CD4-positive, alpha-beta memory T cell (primary cell): ENCODE measurements around the gene PROB1. TPM values are rescaled to one million over a fixed set of nuclear protein-coding genes. Genes with fewer than 3 reads are reported as not detected.

Experiments
- CTCF ChIA-PET: fragments of 350-600 bp; sonication (Branson Sonifier 250); formaldehyde crosslinking; loops from one replicate; lab custom pipeline; 2021; ENCODE audit warnings: inconsistent platforms; ENCODE audit not compliant: partially characterized antibody; lab: Charles Lee
- POLR2A ChIA-PET: fragments of 350-600 bp; sonication (Branson Sonifier 250); formaldehyde crosslinking; loops from one replicate; lab custom pipeline; 2021; ENCODE audit not compliant: partially characterized antibody; lab: Charles Lee
- DNase-seq, 5 donors: peaks; one replicate each; pipeline versions ENCODE4 v3.0.0 to v3.0.0-alpha.2; 2020 to 2022; ENCODE audit warnings: mixed read lengths in 1 of 5
- H3K27ac ChIP-seq: one replicate; pipeline ENCODE4 v1.7.0; 2013; ENCODE audit warnings: low read depth, low read length
- H3K27me3 ChIP-seq: 2 replicates; pipeline ENCODE4 v1.7.0; 2013; ENCODE audit warnings: mild to moderate bottlenecking, low read length, moderate library complexity; ENCODE audit not compliant: insufficient read depth
- H3K36me3 ChIP-seq: 2 replicates; pipeline ENCODE4 v1.7.0; 2013; ENCODE audit warnings: mild to moderate bottlenecking, low read length, moderate library complexity; ENCODE audit not compliant: insufficient read depth
- H3K4me1 ChIP-seq: 2 replicates; pipeline ENCODE4 v1.7.0; 2013; ENCODE audit warnings: mild to moderate bottlenecking, low read length, moderate library complexity; ENCODE audit not compliant: insufficient read depth
- H3K4me3 ChIP-seq, 2 donors: one replicate each; pipeline ENCODE4 v1.7.0; 2013; ENCODE audit warnings: low read length in 2 of 2, mild to moderate bottlenecking in 1 of 2
- H3K9me3 ChIP-seq, 2 donors: one replicate each; pipeline ENCODE4 v1.7.0; 2013; ENCODE audit warnings: low read length in 2 of 2, control low read depth in 1 of 2; ENCODE audit not compliant: control insufficient read depth in 1 of 2
- H3K27ac Mint-ChIP-seq, 7 donors: one replicate each; pipeline ENCODE4 v1.8.0; 2020 to 2021; ENCODE audit warnings: mixed read lengths in 7 of 7, mild to moderate bottlenecking in 6 of 7, inconsistent platforms in 3 of 7, moderate library complexity in 3 of 7
- H3K27me3 Mint-ChIP-seq, 2 donors: one replicate each; pipeline ENCODE4 v1.8.0; 2020 to 2021; ENCODE audit warnings: mixed read lengths in 2 of 2
- H3K36me3 Mint-ChIP-seq, 2 donors: one replicate each; pipeline ENCODE4 v1.8.0; 2020 to 2021; ENCODE audit warnings: mixed read lengths in 2 of 2, inconsistent platforms in 1 of 2, mild to moderate bottlenecking in 1 of 2
- H3K4me1 Mint-ChIP-seq, 4 donors: one replicate each; pipeline ENCODE4 v1.8.0; 2020 to 2021; ENCODE audit warnings: mixed read lengths in 4 of 4, mild to moderate bottlenecking in 1 of 4
- H3K4me3 Mint-ChIP-seq, 8 donors: one replicate each; pipeline ENCODE4 v1.8.0; 2020 to 2021; ENCODE audit warnings: mixed read lengths in 8 of 8, mild to moderate bottlenecking in 7 of 8, moderate library complexity in 6 of 8, inconsistent platforms in 3 of 8
- H3K9me3 Mint-ChIP-seq, 8 donors: one replicate each; pipeline ENCODE4 v1.8.0; 2020 to 2021; ENCODE audit warnings: mixed read lengths in 8 of 8, mild to moderate bottlenecking in 5 of 8, inconsistent platforms in 3 of 8, moderate library complexity in 1 of 8
- intact Hi-C: fragments of 100-400 bp; cut with micrococcal nuclease; formaldehyde crosslinking; loops from one replicate; pipeline ENCODE4 v1.15.1; 2023
- polyA plus RNA-seq, 2 donors: library from polyadenylated mRNA; unstranded; fragments of 300-500 nt; fragmentation: Illumina TruSeq; gene quantifications; one replicate each; pipeline ENCODE4 v1.2.3, GENCODE V29; 2021
- total RNA-seq, 2 experiments: library from RNA; stranded (reverse); gene quantifications; one replicate each; pipeline ENCODE4 v1.2.3, GENCODE V29; 2021

The PROB1 gene
- total and polyA plus RNA-seq, 4 experiments from 2014 or later = 0.11 to 1.3 (median 0.70) TPM

DNA sequence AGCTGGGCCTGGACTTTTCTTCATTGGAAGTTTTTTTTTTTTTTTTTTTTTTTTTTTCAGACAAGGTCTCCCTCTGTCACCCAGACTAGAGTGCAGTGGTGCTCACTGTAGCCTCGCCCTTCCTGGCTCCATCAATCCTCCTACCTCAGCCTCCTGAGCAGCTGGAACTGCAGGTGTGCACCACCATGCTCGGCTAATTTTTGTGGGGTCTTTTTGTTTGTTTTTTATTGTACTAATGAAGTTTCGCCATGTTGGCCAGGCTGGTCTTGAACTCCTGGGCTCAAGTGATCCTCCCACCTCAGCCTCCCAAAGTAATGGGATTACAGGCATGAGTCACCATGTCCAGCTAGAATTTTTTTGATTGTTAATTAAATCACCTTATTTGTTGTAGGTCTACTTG is 40.8 kb upstream of the PROB1 start:
- H3K4me1 ChIP-seq = peaks cover 14% of the 10 kb centered on the region
- intact Hi-C loops = no loop called here
- Mint-ChIP-seq H3K36me3 (peaks cover 4 to 10% of the 10 kb centered on the region in 2 donors), H3K9me3 (no peaks in the 10 kb centered on the region), H3K27ac (no peak overlapping the region), H3K27me3 (no peaks in the 10 kb centered on the region), H3K4me1 (peaks cover 16 to 32% (median 24%) of the 10 kb centered on the region in 4 donors), H3K4me3 (peak overlapping the region in 1 of 8 donors; percentile 59)
- no peak overlapping the region for H3K4me3 ChIP-seq
- H3K9me3 ChIP-seq = no peaks in the 10 kb centered on the region
- DNase-seq = no peak
- CTCF ChIA-PET = interaction anchor here (0.7 to 2.5 kb wide), 3 partner anchors 13 to 171 kb away, joined by 3 to 13 read pairs (median 3); no protein-coding TSS in a partner anchor
- H3K27ac ChIP-seq = no peak overlapping the region
- POLR2A ChIA-PET = interaction anchor here (1.2 to 5.2 kb wide), 2 partner anchors 10 to 46 kb away, joined by 5 to 111 read pairs; partner anchors contain the start of gene STING1
- H3K36me3 ChIP-seq = no peaks in the 10 kb centered on the region
- H3K27me3 ChIP-seq = no peaks in the 10 kb centered on the region

DNA sequence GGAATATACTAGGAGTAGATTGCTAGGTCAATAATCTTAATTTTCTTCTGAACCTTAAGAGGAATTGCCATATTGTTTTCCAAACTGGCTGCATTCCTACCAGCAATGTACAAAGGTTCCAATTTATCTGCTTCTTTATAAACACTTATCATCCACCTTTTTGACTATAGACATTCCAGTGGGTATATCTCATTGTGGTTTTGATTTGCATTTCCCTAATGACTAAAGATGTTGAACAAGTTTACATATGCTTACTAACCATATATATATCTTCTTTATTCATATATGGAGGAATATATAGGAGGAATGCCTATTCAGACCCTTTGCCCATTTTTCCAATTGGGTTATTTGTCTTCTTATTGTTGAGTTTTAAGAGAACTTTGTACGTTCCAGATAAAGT is 36.8 kb upstream of the PROB1 start:
- DNase-seq = no peak
- Mint-ChIP-seq H3K27me3 (no peaks in the 10 kb centered on the region), H3K4me1 (peaks cover 6 to 9% (median 8%) of the 10 kb centered on the region in 4 donors), H3K36me3 (peaks cover 2 to 9% of the 10 kb centered on the region in 2 donors), H3K9me3 (no peaks in the 10 kb centered on the region), H3K27ac (no peak overlapping the region), H3K4me3 (no peak overlapping the region)
- POLR2A ChIA-PET = interaction anchor here (2.3 kb wide), 1 partner anchor 8 kb away, joined by 25 read pairs; the partner anchor contains the start of gene DNAJC18
- Histone ChIP-seq H3K27me3 (no peaks in the 10 kb centered on the region), H3K27ac (no peak overlapping the region), H3K4me3 (no peak overlapping the region), H3K9me3 (no peaks in the 10 kb centered on the region), H3K4me1 (peaks cover 9% of the 10 kb centered on the region), H3K36me3 (no peaks in the 10 kb centered on the region)
- CTCF ChIA-PET = interaction anchor here (2.7 kb wide), 1 partner anchor 9 kb away, joined by 18 read pairs; no protein-coding TSS in a partner anchor
- intact Hi-C loops = no loop called here

DNA sequence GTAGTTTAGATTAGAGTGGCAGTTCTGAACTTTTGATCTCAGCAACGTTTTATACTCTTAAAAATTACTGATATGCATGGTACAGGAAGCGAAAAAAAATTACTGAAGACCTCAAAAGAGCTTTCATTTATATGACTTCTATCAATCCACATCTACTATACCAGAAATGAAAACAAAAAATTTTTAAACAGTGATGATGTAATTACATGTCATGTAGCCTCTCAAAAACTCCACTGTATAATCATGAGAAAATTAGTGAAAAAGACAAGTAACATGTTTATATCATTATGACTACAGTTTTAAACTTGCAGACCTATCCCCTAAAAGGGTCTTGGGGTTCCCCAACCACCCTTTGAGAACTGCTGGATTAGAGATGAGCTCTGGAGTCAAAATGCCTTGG is 35.1 kb upstream of the PROB1 start:
- Histone ChIP-seq H3K27me3 (no peaks in the 10 kb centered on the region), H3K27ac (no peak overlapping the region), H3K36me3 (no peaks in the 10 kb centered on the region), H3K4me3 (no peak overlapping the region), H3K4me1 (peaks cover 9% of the 10 kb centered on the region), H3K9me3 (no peaks in the 10 kb centered on the region)
- H3K27ac Mint-ChIP-seq = peak overlapping the region in 5 of 7 donors; percentile 23 to 55 (median 45)
- CTCF ChIA-PET = interaction anchor here (0.7 to 3.7 kb wide), 6 partner anchors 8 to 129 kb away, joined by 3 to 41 read pairs (median 4); partner anchors contain the start of gene DNAJC18
- no peaks in the 10 kb centered on the region for H3K9me3 Mint-ChIP-seq
- H3K36me3 Mint-ChIP-seq = peaks cover 5 to 12% of the 10 kb centered on the region in 2 donors
- H3K4me1 Mint-ChIP-seq = peaks cover 6 to 9% (median 8%) of the 10 kb centered on the region in 4 donors
- POLR2A ChIA-PET = interaction anchor here (0.6 to 2.3 kb wide), 5 partner anchors 9 to 51 kb away, joined by 3 to 25 read pairs (median 5); partner anchors contain the start of genes DNAJC18 and SMIM33
- DNase-seq = no peak
- intact Hi-C loops = no loop called here
- H3K4me3 Mint-ChIP-seq = no peak overlapping the region
- H3K27me3 Mint-ChIP-seq = no peaks in the 10 kb centered on the region

- Mint-ChIP-seq H3K4me3 (no peak overlapping the region), H3K36me3 (peaks cover 19 to 20% of the 10 kb centered on the region in 2 donors), H3K4me1 (peaks cover 12 to 14% (median 14%) of the 10 kb centered on the region in 4 donors), H3K27ac (no peak overlapping the region), H3K27me3 (no peaks in the 10 kb centered on the region), H3K9me3 (no peaks in the 10 kb centered on the region)
- CTCF ChIA-PET = interaction anchor here (1.3 to 10.0 kb wide), 3 partner anchors 52 to 240 kb away, joined by 3 to 632 read pairs (median 97); partner anchors contain the start of gene STING1
- H3K9me3 ChIP-seq = no peaks in the 10 kb centered on the region
- H3K36me3 ChIP-seq = no peaks in the 10 kb centered on the region
- no peak overlapping the region for H3K27ac ChIP-seq
- H3K4me1 ChIP-seq = peaks cover 12% of the 10 kb centered on the region
- no peak overlapping the region for H3K4me3 ChIP-seq
- intact Hi-C loops = no loop called here
- H3K27me3 ChIP-seq = no peaks in the 10 kb centered on the region
- DNase-seq = no peak
- POLR2A ChIA-PET = interaction anchor here (1.1 to 7.1 kb wide), 2 partner anchors 48 to 86 kb away, joined by 4 to 103 read pairs; no protein-coding TSS in a partner anchor
Observed at GRCh38 chr5:139426203-139426885, 31.4 kb upstream of the PROB1 start.

- no peak overlapping the region for H3K27ac Mint-ChIP-seq
- intact Hi-C loops = no loop called here
Observed at GRCh38 chr5:139425497-139425896, 30.6 kb upstream of the PROB1 start.

GRCh38 chr5:139422307-139422893 is 27.5 kb upstream of the PROB1 start:
- Mint-ChIP-seq H3K27me3 (no peaks in the 10 kb centered on the region), H3K9me3 (no peaks in the 10 kb centered on the region), H3K36me3 (peaks cover 21 to 35% of the 10 kb centered on the region in 2 donors), H3K4me1 (peaks cover 5 to 6% (median 6%) of the 10 kb centered on the region in 4 donors), H3K27ac (peak overlapping the region in 6 of 7 donors; percentile 14 to 77 (median 50)), H3K4me3 (no peak overlapping the region)
- H3K4me1 ChIP-seq = peaks cover 3% of the 10 kb centered on the region
- ChIA-PET CTCF (interaction anchor here (0.7 to 10.0 kb wide), 43 partner anchors 8 to 1172 kb away, joined by 3 to 632 read pairs (median 4); partner anchors contain the start of genes DNAJC18, SMIM33, SPATA24 and STING1), POLR2A (interaction anchor here (0.5 to 7.1 kb wide), 11 partner anchors 15 to 207 kb away, joined by 3 to 103 read pairs (median 4); partner anchors contain the start of genes DNAJC18, SPATA24 and STING1)
- peak; percentile 76 to 81 (median 79) for DNase-seq
- H3K27ac ChIP-seq = no peak overlapping the region
- H3K4me3 ChIP-seq = no peak overlapping the region
- intact Hi-C loops = loop anchor here (1.0 to 5.0 kb wide), 8 partner anchors 36 to 343 kb away; partner anchors contain the start of gene STING1
- H3K27me3 ChIP-seq = no peaks in the 10 kb centered on the region
- H3K36me3 ChIP-seq = no peaks in the 10 kb centered on the region
- no peaks in the 10 kb centered on the region for H3K9me3 ChIP-seq

More at GRCh38 chr5:139425497-139425896, 30.6 kb upstream of the PROB1 start:
- Histone ChIP-seq H3K27ac (no peak overlapping the region), H3K9me3 (no peaks in the 10 kb centered on the region), H3K36me3 (no peaks in the 10 kb centered on the region), H3K27me3 (no peaks in the 10 kb centered on the region), H3K4me3 (no peak overlapping the region), H3K4me1 (peaks cover 12% of the 10 kb centered on the region)
- Mint-ChIP-seq H3K4me3 (no peak overlapping the region), H3K9me3 (no peaks in the 10 kb centered on the region), H3K4me1 (peaks cover 12 to 14% (median 14%) of the 10 kb centered on the region in 4 donors), H3K27me3 (no peaks in the 10 kb centered on the region), H3K36me3 (peaks cover 19 to 24% of the 10 kb centered on the region in 2 donors)
- POLR2A ChIA-PET = interaction anchor here (1.1 to 7.1 kb wide), 2 partner anchors 49 to 87 kb away, joined by 4 to 103 read pairs; no protein-coding TSS in a partner anchor
- CTCF ChIA-PET = interaction anchor here (1.1 to 10.0 kb wide), 5 partner anchors 10 to 241 kb away, joined by 3 to 632 read pairs (median 4); partner anchors contain the start of gene STING1
- DNase-seq = no peak
